ENCODE data around the gene SLC6A9.

The SLC6A9 gene

GRCh38 chr1:44031252-44032169 is at the start of gene SLC6A9:
TSS of gene SLC6A9 (minus strand) at chr1:44031462. CDS start at chr1:44024277, 7,185 bp downstream.
- ATAC-seq = peak; percentile 8
- peak; percentile 51 for DNase-seq

GRCh38 chr1:44079566-44079965 is 48.3 kb upstream of the SLC6A9 start:
- DNase-seq (no peak), ATAC-seq (no peak)

GRCh38 chr1:44078104-44078503 is 46.8 kb upstream of the SLC6A9 start:
- DNase-seq (no peak), ATAC-seq (no peak)

GRCh38 chr1:44077421-44077820 is 46.2 kb upstream of the SLC6A9 start:
- ATAC-seq (no peak), DNase-seq (no peak)

- no peak for ATAC-seq
Observed at GRCh38 chr1:44076066-44076465, 44.8 kb upstream of the SLC6A9 start.

GRCh38 chr1:44074415-44074814 is 43.2 kb upstream of the SLC6A9 start:
- no peak for ATAC-seq

More at GRCh38 chr1:44076066-44076465, 44.8 kb upstream of the SLC6A9 start:
- no peak for DNase-seq

GRCh38 chr1:44073528-44073927 is 42.3 kb upstream of the SLC6A9 start:
- DNase-seq (no peak), ATAC-seq (no peak)

More at GRCh38 chr1:44074415-44074814, 43.2 kb upstream of the SLC6A9 start:
- DNase-seq = no peak

GRCh38 chr1:44072821-44073220 is 41.6 kb upstream of the SLC6A9 start:
- no peak for DNase-seq
- no peak for ATAC-seq

GRCh38 chr1:44072204-44072603 is 40.9 kb upstream of the SLC6A9 start:
- DNase-seq (no peak), ATAC-seq (peak; percentile 61)

- no peak for DNase-seq
- no peak for ATAC-seq
Observed at GRCh38 chr1:44071461-44071860, 40.2 kb upstream of the SLC6A9 start.

GRCh38 chr1:44068442-44068921 is 37.2 kb upstream of the SLC6A9 start:
- no peak for ATAC-seq
- DNase-seq = no peak

GRCh38 chr1:44067266-44068250 is 36.3 kb upstream of the SLC6A9 start:
- DNase-seq (no peak), ATAC-seq (no peak)

GRCh38 chr1:44062656-44063179 is 31.5 kb upstream of the SLC6A9 start:
- DNase-seq = no peak
- no peak for ATAC-seq

- no peak for ATAC-seq
Observed at GRCh38 chr1:44061857-44062256, 30.6 kb upstream of the SLC6A9 start.

GRCh38 chr1:44060830-44061267 is 29.6 kb upstream of the SLC6A9 start:
- ATAC-seq (no peak), DNase-seq (no peak)

More at GRCh38 chr1:44061857-44062256, 30.6 kb upstream of the SLC6A9 start:
- DNase-seq = no peak

GRCh38 chr1:44059664-44060355 is 28.5 kb upstream of the SLC6A9 start:
- DNase-seq = no peak
- ATAC-seq = no peak

- ATAC-seq = no peak
Observed at GRCh38 chr1:44059212-44059611, 27.9 kb upstream of the SLC6A9 start.

GRCh38 chr1:44057293-44057692 is 26.0 kb upstream of the SLC6A9 start:
- no peak for ATAC-seq

More at GRCh38 chr1:44059212-44059611, 27.9 kb upstream of the SLC6A9 start:
- no peak for DNase-seq

GRCh38 chr1:44053394-44053793 is 22.1 kb upstream of the SLC6A9 start:
- DNase-seq = no peak

More at GRCh38 chr1:44057293-44057692, 26.0 kb upstream of the SLC6A9 start:
- DNase-seq = no peak

GRCh38 chr1:44050261-44050660 is 19.0 kb upstream of the SLC6A9 start:
- no peak for DNase-seq
- ATAC-seq = no peak

More at GRCh38 chr1:44053394-44053793, 22.1 kb upstream of the SLC6A9 start:
- ATAC-seq = no peak

GRCh38 chr1:44049839-44050238 is 18.6 kb upstream of the SLC6A9 start:
- DNase-seq (no peak), ATAC-seq (no peak)
